Hematopoietic multipotent progenitor cell treated with erythropoietin and hydrocortisone succinate and interleukin-3 and kit ligand, for 6 days (in vitro differentiated cells): ENCODE data around the gene SULT4A1.

Experiments used
- DNase-seq: peaks from one replicate; pipeline ENCODE4 v3.0.0-alpha.2; 2015

Gene SULT4A1

GRCh38 chr22:43859621-43860020 is 2.7 kb downstream of the SULT4A1 start:
- no peak for DNase-seq

GRCh38 chr22:43859176-43859575 is 3.1 kb downstream of the SULT4A1 start:
- DNase-seq: no peak

- DNase-seq: no peak
Observed at GRCh38 chr22:43858156-43858895, 4.0 kb downstream of the SULT4A1 start.

DNA sequence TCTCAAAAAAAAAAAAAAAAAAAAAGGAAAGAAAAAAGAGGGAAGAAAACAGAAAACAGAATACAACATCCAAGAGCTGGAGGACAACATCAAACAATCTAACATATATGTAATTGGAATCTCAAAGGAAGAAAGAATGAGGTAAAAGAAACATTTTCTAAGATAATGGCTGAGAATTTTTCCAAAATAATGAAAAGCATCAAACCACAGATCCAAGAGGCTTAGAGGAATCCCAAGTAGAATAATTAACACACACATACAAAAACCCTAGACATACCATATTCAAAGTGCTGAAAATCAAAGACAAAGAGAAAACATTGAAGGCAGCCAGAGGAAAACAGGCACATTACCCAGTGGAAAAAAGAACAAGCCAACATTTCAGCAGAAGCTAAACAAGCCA is 4.9 kb downstream of the SULT4A1 start:
- DNase-seq: no peak

- DNase-seq: no peak
Observed at GRCh38 chr22:43855431-43855830, 6.9 kb downstream of the SULT4A1 start.

DNA sequence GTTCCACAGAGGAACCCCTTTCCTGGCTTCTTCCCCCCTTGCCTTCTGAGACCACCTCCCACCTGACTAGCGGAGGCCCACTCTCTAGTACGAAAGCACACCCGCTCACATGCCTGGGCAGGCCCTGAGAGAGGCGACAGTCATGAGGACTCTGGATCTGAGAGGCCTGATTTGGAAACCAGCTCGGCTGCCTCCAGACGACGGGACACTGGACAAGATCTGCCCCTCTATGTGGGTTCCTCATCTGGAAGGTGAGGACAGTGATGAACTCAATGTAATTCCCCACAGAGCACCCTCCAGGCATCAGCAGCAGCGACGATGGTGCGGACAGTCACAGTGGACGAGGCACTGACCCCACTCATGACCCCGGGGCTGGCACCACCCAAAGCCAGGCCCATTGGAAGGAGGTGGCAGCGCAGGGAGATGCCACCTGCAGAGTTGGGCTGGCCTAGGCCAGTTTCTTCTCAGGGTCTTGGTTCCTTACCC is 7.5 kb downstream of the SULT4A1 start:
- DNase-seq: no peak

- no peak for DNase-seq
Observed at GRCh38 chr22:43854121-43854785, 8.1 kb downstream of the SULT4A1 start.

GRCh38 chr22:43853328-43853931 is 8.9 kb downstream of the SULT4A1 start:
- DNase-seq: peak; percentile 22

GRCh38 chr22:43852573-43853327 is 9.6 kb downstream of the SULT4A1 start:
- DNase-seq: no peak

DNA sequence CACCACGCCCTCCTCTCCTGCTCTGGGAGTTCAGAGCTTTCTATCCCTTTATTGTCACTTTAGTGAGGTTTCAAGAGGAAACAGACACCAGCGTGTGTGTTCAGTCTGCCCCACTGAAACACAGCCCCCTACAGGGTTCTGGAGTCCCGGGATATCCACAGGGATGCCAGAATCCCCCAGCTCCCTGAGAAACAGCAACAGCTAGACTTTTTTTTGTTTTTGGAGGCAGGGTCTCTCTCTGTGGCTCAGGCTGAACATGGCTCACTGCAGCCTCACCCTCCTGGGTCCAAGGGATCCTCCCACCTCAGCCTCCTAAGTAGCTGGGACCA is 10.4 kb downstream of the SULT4A1 start:
- DNase-seq: no peak

DNA sequence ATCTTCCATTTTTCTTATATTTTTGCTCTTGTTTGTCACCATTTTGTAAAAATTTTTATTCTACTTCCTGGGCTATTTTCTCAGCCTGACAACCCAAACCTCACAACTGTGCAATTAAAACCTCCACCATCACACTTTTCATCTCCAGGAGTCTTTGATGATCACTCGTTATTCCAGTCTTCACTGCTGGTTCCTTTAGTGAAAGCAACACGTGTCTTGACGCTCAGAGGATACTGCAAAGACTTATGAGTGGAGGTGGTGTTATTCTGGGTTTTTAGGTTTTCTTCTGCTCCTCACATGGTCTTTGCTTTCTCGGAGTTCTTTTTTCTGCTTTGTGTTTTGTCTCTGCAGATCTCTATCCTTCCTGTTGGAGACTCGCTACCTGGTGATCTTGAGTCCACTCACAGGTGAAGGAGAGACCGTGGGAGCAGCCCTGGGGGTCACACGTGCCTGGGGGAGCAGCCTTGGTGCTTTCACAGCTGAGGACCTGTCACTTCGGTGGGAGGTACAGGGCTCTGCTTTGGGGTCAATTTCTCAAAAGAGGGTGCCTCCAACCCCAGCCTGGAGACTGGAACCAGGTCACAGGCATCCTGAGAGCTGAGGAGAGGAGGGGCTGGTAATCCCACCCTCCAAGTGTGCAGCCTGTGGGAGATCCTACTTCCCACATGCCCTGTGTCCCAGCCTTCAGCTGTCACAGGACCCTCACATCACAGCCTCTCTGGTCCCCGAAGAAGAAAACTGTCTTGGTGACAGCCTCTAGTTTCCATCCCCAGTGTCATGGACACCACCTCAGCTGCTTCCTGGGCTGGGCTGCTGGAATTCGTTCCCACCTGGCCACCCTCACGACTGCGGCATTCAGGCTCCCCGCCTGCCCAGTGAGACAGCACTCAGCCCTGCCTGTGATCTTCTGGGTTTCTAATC is 11.0 kb downstream of the SULT4A1 start:
- no peak for DNase-seq

DNA sequence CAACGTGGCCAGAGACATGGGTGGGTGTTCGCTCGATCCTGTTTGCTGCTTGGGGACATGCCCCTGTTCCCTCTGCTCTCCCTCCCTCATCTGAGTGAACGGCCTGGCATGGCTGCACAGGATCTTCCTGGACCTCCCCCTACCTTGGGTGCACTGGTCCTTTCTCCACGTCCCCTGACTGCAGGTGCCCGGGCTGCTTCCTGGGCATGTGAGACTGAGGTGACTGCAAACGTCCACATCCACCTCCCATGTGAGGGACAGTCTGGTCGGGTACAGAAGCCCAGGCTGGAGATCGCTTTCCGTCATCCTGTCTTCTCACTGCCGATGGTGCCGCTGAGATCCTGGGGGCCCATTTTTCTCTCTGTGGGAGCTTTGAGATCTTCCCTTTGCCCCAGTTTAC is 11.8 kb downstream of the SULT4A1 start:
- DNase-seq: no peak

GRCh38 chr22:43849731-43850130 is 12.6 kb downstream of the SULT4A1 start:
- DNase-seq: no peak

DNA sequence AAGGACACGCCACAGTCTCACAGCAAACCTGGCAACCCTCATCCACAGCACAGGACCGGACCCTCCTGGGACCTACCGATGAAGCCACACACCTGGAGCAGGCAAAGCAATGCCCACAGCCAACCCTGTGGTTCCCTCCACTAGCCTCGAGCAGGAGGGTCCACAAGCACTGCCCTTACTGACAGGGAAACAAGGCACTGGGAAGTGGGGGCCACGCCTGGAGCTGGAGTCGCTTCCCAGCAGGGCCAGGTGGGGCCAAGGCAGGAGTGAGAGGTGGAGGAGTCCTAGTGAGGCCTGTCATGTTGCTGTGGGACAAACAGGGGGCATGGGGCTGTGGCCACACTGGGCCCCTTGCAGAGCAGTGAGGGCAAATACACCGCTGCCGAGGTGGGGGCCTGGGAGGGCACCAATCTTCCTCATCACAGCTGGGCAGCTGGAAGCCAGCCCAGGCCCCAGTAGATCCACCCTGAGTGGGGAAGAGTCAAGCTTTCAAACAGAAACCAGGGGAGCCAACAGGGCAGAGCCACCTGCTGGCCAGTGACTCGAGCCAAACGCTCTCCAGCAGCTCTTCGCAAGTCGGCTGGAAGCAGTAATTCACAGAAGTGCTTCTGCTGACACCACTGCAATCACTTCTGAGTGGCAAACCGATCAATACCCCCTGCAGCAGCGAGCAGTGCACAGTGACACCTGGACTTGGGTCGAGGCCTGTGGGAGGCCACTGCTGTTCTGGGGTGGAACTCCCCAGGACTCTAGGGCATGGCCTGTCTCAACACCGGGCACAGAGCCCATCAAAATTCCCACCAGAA is 13.7 kb downstream of the SULT4A1 start:
- peak; percentile 33 for DNase-seq

DNA sequence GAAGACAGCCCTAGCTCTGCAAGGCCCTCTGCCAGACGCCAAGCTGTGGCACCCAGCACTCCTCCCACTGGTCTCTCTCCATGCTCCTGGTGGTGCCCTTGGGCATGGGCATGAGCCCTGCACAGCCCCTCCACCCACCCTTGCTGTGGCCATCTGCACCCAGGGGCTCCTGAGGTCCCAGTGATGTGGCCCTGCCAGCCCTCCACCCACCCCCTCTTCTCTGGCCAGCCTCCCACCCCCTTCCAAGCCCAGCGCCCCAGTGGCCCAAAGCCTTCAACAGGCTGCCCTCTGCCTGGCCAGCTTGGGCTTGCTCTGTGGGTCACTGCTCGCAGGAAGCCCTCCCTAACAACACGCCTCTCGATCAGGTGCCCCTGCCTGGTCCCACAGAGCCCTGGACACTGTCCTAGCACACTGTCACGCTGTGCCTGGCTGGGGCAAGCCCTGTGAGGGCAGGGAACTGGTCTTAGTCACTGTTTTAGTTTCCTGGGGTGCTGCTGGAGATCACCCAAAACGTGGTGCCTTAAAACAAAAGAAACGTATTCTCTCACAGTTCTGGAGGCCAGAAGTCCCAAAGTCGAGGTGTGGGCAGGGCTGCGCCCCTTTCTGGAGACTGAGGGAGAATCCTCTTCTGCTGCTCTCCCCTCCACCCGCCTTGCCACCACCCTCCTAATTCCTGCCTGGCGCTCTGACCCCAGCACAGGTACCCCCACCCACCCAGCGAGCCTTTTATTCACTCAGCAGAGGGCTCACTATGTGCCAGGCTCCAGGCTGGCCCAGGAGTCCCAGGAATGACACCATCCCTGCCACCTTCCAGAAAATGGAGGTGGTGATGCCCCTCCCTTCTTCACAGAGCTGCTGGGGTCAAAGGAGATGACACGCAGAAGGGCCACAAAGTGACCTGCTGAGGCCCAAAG is 14.7 kb downstream of the SULT4A1 start:
- no peak for DNase-seq

- DNase-seq: no peak
Observed at GRCh38 chr22:43846966-43847365, 15.3 kb downstream of the SULT4A1 start.

GRCh38 chr22:43845981-43846380 is 16.3 kb downstream of the SULT4A1 start:
- DNase-seq: no peak

GRCh38 chr22:43844560-43845545 is 17.5 kb downstream of the SULT4A1 start:
- DNase-seq: no peak
